ENCODE data around the gene CX3CR1.
"Not testable (repeated sequence)": the region's sequence is repeated elsewhere in the genome, so short reads cannot be mapped to it uniquely, and the experiment has no call there.

The CX3CR1 gene

GRCh38 chr3:39279745-39280517, at the start of gene CX3CR1:
CX3CR1 (minus strand) TSS chr3:39280036; CDS start chr3:39266509, 13,527 bp downstream.
- no peak for DNase-seq (ENCODE audit: low read depth in 1 of 2, low spot score in 1 of 2)

DNA sequence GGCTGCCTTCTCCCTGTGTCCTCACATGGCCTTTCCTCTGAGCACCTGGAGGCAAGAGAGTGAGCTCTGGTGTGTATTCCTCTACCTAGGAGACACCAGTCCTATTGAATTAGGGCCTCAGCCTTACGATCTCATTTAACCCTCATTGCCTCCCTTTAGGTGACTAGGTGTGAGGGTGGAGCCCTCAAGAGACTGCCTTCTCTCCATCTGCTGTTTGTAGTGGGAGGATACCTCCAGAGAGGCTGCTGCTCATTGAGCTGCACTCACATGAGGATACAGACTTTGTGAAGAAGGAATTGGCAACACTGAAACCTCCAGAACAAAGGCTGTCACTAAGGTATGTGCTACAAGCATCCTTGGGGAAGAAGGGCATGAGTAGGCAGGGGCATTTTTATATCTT, 49.7 kb upstream of the CX3CR1 start, which contains the start of gene CCR8:
CCR8 (plus strand) TSS at position 217 of the 400 bp plus-strand sequence. CDS start 2,623 bp downstream, outside the sequence.
- DNase-seq (ENCODE audit: low read depth in 1 of 2, low spot score in 1 of 2) = no peak

DNA sequence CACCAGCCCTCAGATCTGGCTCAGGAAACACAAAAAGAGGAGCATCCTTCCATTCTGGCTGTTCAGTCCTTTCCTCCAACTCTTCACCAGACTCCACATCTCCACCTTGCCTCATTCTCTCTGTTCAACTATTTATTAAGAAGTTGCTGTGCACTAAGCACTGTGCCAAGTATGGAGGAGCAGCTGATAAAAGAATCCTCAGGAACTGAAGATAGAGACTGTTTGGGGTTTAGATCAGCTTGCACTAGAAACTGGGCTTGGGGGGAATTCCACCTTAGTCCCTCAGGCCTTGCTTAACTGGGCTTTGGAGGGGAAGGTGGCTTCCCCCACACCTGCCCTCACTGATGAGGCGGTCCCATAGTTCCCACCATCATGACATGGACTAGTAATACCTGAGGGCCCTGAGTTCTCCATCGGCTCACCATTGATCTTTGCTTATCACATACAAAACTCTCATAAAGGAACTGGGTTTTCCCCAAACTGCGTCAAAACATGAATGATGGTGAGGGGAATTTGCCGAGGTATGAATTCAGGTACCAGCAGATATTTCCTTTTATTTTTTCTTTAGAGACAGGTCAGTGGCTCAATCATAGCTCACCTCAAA, 48.0 kb upstream of the CX3CR1 start:
- no peak for DNase-seq (ENCODE audit: low read depth in 1 of 2, low spot score in 1 of 2)

GRCh38 chr3:39327053-39327745, 47.4 kb upstream of the CX3CR1 start:
- no peak for DNase-seq (ENCODE audit: low read depth in 1 of 2, low spot score in 1 of 2)

DNA sequence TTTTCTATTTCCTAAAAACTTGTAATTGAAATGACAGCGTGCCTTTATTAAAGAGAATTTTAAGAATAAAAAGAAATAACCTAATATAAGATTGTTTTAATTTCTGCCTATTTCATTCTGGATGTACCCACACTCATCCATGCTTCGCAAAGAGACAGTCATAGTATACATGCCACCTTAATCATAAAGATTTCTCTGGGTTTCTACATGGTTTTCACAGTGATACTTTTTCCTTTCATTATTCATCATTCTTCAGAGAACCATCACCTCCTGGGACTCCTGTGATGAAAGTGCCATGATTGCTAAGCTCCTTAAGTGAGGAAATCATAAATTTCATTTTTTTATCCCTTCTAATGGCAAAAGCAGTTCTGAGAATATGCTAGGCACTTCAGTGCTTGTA, 45.4 kb upstream of the CX3CR1 start:
- DNase-seq (ENCODE audit: low read depth in 1 of 2, low spot score in 1 of 2) = no peak

DNA sequence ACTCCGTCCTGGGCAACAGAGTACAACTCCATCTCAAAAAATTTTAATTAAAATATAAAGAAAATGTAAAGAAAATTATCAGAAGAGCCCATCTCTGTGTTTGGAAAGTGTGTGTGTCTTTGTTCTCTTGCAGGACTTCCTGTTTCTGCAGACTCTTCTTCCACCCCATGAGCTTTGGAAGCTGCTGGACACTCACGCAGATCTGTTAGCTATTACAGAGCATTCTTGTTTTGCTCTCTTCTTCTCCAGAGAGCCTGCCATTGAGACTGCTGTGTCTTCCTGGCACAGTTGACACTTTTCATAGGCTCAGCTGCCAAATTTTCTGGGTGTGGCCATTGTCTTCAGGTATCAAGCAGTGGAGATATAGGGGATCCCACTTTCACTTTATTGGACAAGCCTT, 43.7 kb upstream of the CX3CR1 start:
- no peak for DNase-seq (ENCODE audit: low read depth in 1 of 2, low spot score in 1 of 2)

- no peak for DNase-seq (ENCODE audit: low read depth in 1 of 2, low spot score in 1 of 2)
These were observed 43.1 kb upstream of the CX3CR1 start for GRCh38 chr3:39322936-39323335.

DNA sequence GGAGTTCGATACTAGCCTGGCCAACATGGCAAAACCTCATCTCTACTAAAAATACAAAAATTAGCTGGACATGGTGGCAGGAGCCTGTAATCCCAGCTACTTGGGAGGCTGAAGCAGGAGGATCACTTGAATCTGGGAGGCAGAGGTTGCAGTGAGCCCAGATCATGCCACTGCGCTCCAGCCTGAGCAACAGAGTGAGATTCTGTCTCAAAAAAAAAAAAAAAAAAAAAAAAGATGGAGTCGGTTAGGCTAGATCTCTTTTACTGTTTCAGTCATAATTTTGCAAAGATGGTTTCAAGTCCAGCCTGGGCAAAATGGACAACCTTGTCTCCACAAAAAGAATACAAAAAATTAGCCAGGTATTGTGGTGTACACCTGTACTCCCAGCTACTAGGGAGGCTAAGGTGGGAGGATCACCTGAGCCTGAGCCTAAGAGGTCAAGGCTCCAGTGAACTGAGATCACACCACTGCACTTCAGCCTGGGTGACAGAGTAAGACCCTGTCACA, 42.4 kb upstream of the CX3CR1 start:
- DNase-seq (ENCODE audit: low read depth in 1 of 2, low spot score in 1 of 2) = not testable (repeated sequence)

DNA sequence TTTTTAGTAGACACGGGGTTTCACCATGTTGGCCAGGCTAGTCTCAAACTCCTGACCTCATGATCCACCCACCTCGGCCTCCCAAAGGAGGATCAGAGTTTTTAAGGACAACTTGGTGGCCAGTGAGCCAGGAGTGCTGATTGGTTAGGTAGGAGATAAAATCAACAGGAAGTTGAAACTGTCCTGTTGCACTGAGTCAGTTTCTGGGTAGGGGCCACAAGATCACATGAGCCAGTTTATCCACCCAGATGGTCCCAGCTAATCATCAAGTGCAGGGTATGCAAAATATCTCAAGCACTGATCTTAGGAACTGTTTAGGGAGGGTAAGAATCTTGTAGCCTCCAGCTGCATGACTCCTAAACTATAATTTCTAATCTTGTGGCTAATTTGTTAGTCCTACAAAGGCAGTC, 41.7 kb upstream of the CX3CR1 start:
- DNase-seq (ENCODE audit: low read depth in 1 of 2, low spot score in 1 of 2) = not testable (repeated sequence)

- no peak for DNase-seq (ENCODE audit: low read depth in 1 of 2, low spot score in 1 of 2)
These were observed 39.4 kb upstream of the CX3CR1 start for GRCh38 chr3:39319249-39319648.

- no peak for DNase-seq (ENCODE audit: low read depth in 1 of 2, low spot score in 1 of 2)
These were observed 38.5 kb upstream of the CX3CR1 start for GRCh38 chr3:39318301-39318700.

DNA sequence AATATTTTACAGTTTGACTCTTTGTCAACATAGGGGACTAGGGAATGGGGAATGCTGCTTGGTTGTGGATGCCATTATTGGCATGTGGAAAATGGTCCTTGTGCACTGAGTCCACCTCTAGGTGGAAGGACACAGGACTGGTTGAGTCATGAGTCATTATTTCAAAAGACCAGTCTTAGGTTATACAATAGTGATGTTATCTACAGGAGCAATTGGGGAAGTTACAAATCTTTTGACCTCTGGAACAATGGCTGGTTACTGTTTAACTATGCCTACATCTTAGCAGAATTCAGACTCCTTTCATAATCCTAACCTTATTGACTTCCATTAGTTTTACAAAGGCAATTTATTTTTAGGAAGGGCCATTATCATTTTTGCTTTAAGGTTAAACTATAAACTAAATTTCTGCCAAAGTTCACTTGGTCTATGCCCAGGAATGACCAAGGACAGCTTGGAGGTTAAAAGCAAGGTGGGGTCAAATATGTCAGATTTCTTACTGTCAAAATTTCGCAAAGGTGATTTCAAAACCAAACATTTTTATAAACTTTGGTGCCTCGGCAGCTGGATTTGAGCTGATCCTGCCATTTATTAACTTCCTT, 37.8 kb upstream of the CX3CR1 start:
- no peak for DNase-seq (ENCODE audit: low read depth in 1 of 2, low spot score in 1 of 2)

DNA sequence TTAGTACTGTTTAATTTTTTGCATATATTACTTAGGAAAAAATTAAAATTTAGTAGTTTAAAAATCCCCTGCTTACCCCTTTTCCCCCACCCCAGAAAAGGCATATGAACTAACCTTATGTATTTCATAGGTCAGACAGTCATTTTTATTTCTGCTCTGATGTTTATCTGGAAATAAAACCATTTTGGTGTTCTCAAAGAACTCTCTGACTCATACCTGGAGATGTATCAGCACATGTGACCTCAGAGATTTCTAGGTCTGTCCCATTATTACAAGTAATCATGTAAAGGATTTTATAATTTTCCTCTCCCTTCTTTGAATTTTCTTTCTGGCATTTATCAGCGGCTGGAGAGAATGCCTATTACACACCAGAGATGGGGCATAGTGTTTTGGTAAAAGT, 35.6 kb upstream of the CX3CR1 start:
- no peak for DNase-seq (ENCODE audit: low read depth in 1 of 2, low spot score in 1 of 2)

DNA sequence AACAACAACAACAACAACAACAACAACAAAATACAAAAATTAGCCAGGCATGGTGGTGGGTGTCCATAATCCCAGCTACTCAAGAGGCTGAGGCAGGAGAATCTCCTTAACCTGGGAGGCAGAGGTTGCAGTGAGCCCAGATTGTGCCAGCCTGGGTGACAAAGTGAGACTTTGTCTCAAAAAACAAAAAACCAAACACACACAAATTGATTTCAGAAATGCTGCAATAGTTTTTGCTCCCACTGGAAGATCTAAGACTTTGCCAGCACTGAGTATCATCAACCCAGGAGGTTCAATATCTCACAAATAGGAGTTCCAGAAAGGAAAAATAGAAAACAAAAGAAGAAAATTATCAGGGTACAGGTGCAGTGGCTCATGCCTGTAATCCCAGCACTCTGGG, 33.5 kb upstream of the CX3CR1 start:
- no peak for DNase-seq (ENCODE audit: low read depth in 1 of 2, low spot score in 1 of 2)

GRCh38 chr3:39302178-39302577, 22.3 kb upstream of the CX3CR1 start:
- DNase-seq (ENCODE audit: low read depth in 1 of 2, low spot score in 1 of 2) = no peak

DNA sequence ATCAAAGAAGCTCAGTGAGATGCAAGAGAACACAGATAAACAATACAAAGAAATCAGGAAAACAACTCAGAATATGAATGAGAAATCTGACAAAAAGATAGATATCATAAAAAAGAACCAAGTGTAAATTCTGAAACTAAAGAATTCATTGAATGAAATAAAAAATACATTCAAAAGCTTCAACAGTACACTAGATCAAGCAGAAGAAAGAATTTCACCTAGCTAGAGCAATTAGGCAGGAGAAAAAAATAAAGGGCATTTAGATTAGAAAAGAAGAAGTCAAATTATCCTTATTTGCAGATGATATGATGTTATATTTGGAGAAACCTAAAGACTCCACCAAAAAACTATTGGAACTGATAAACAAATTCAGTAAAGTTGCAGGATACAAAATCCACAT, 19.4 kb upstream of the CX3CR1 start:
- no peak for DNase-seq (ENCODE audit: low read depth in 1 of 2, low spot score in 1 of 2)

DNA sequence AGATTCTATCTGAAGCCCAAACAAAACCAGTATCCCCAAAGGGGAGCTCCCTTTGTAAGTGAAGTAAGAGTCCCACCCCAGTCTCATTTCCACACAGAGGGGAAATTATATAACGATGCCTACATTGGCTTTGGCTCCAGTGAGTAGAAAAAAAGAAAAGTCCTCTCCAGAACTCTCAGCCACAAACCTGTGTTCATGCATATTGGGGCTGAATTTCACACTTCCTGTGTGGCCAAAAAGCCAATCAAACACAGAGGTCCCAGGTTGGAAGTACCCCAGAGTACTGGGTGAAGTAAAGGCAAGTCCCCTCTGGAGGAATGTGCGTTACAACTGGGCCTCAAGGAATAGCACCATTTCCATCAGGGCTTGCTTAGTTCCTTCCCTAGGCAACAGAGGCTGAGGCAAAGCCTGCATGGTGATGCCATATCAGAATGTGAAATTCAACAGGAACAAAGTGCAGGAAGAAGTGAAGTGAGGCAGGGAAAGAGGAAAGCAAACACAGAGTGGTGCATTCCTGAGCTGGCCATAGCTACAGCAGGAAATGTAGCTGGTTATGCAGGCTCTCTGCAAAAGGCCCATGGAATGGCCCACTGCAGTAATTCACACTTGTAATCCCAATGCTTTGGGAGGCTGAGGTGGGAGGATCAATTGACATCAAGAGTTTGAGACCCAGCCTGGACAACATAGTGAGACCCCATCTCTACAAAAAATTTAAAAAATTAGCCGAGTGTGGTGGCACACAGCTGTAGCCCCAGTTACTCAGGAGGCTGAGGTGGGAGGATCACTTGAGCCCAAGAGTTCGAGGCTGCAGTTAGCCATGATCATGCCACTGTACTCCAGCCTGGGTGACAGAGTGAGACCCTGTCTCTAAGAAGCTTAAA, 16.6 kb upstream of the CX3CR1 start:
- no peak for DNase-seq (ENCODE audit: low read depth in 1 of 2, low spot score in 1 of 2)

DNA sequence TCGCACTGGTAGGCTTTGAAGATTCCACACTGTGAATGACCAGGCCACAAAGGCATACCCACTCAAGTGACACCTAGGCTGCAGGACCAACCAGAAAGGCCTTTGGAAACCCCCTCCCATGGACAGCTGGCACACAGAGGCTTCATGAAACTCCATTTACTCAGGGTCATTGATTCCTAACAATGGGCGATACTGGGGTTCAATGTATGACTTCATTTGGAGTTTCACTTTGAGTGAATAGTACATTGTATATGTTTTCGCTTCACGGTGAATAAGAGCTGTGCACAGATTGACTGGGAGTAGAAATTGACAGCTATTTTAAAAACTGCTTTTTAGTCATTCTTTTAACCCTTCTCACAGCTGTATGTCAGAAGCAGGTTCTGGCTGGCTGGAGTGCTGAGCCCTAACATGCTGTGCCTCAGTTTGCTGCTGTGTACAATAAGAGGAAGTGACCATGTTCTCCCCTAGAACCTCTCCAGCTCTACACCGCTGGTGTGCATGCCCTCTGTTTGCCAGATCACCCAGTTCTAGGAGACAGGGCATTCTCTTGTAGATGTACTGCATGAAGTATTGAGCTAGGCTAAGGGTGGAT, 15.4 kb upstream of the CX3CR1 start:
- DNase-seq (ENCODE audit: low read depth in 1 of 2, low spot score in 1 of 2) = no peak

DNA sequence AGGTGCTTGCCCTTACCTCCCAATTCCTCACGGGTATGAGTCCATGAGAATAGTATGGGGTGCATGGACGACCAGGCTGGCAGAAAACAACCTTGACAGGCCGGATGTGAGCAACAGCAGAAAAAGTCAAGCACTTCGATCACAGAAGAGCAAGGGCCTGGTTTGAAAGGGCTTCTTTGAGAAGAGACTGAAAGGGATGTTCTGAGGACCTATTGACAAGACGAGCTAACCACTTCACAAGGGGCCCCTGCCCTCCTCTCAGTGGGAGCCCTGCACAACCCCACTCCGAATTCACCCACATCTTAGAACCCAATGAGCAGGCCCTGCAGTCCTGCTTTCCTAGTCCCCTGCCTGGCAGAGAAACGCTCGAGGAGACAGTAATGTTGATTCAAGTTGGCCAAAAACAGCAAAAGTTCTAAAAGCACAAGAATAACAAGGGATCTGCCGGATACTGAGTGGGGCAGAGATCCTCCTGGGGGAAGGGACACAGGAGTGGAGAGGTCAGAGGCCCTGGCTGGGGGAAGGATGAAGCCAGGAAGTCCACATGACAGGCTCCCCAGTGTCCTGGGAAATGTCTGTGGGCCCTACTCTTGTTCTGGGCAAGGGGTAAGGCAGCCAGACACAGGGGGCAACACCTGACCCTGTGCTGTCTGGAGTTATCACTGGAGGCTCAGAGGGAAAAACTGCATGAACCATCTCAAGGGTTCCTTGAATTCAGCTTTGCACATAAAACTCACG, 14.8 kb upstream of the CX3CR1 start:
- no peak for DNase-seq (ENCODE audit: low read depth in 1 of 2, low spot score in 1 of 2)

Data from activated CD4-positive, alpha-beta T cell treated with anti-CD3 and anti-CD28 coated beads, Interleukin-2, amount 50 U/mL, for 24 hours (primary cell).